Measurements from ENCODE around the gene TMEM11.

- TF ChIP-seq CTCF (IDR thresholded peaks at IDR 0.05) (no peak), POLR2A (IDR thresholded peaks at IDR 0.05) (no peak), EP300 (IDR thresholded peaks at IDR 0.05) (no peak)
Observed at GRCh38 chr17:21164620-21165019, 49.3 kb downstream of the TMEM11 start.
